ENCODE results near the gene PITPNM1.
"Not testable (repeated sequence)": the region's sequence is repeated elsewhere in the genome, so short reads cannot be mapped to it uniquely, and the experiment has no call there.

The PITPNM1 gene

DNA sequence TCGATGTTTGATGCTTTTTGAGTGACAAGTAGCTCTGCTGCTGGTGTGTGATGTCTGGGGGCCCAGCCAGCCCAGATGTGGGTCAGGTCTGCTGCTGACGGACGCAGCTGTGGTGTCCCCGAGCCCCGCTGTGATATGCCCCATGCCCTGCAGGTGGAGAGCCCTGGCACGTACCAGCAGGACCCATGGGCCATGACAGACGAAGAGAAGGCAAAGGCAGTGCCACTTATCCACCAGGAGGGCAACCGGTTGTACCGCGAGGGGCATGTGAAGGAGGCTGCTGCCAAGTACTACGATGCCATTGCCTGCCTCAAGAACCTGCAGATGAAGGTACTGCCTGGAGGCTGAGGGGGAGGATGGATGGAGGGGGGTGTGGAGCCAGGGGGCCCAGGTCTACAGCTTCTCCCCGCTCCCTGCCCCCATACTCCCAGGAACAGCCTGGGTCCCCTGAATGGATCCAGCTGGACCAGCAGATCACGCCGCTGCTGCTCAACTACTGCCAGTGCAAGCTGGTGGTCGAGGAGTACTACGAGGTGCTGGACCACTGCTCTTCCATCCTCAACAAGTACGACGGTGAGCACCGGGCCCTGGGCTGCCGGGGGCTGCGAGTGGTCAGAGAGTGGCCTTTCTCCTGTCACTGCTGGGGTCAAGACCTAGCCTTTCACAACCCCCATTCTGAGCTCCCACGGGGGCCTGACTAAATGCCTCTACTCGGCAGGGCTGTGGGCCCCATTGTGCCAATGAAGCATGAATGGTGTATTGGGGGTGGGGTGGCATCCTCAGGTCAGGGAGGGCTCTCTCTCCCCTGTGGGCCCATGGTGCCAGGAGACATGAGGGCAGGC, 15.1 kb downstream of the PITPNM1 start:
- no peak for TF ChIP-seq POLR2A (IDR thresholded peaks at IDR 0.05; ENCODE audit: extremely low read depth, insufficient read length)
- TF ChIP-seq MAX (IDR thresholded peaks at IDR 0.05; ENCODE audit: low read depth, low read length): no peak
- TF ChIP-seq MYC (IDR thresholded peaks at IDR 0.05; ENCODE audit: low read depth, low read length): no peak
- TF ChIP-seq, protein P1, sequence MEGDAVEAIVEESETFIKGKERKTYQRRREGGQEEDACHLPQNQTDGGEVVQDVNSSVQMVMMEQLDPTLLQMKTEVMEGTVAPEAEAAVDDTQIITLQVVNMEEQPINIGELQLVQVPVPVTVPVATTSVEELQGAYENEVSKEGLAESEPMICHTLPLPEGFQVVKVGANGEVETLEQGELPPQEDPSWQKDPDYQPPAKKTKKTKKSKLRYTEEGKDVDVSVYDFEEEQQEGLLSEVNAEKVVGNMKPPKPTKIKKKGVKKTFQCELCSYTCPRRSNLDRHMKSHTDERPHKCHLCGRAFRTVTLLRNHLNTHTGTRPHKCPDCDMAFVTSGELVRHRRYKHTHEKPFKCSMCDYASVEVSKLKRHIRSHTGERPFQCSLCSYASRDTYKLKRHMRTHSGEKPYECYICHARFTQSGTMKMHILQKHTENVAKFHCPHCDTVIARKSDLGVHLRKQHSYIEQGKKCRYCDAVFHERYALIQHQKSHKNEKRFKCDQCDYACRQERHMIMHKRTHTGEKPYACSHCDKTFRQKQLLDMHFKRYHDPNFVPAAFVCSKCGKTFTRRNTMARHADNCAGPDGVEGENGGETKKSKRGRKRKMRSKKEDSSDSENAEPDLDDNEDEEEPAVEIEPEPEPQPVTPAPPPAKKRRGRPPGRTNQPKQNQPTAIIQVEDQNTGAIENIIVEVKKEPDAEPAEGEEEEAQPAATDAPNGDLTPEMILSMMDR (IDR thresholded peaks at IDR 0.05; ENCODE audit: low read depth, low read length): no peak
- no peak overlapping the region for H3K4me3 ChIP-seq (ENCODE audit: low read depth, low read length)
- DNase-seq (ENCODE audit: low read depth): no peak

GRCh38 chr11:67489203-67489884, 15.8 kb downstream of the PITPNM1 start:
- TF ChIP-seq, protein P1 (IDR thresholded peaks at IDR 0.05; ENCODE audit: low read depth, low read length): no peak
- no peak for TF ChIP-seq MYC (IDR thresholded peaks at IDR 0.05; ENCODE audit: low read depth, low read length)
- TF ChIP-seq MAX (IDR thresholded peaks at IDR 0.05; ENCODE audit: low read depth, low read length): no peak
- no peak for TF ChIP-seq POLR2A (IDR thresholded peaks at IDR 0.05; ENCODE audit: extremely low read depth, insufficient read length)
- DNase-seq (ENCODE audit: low read depth): no peak
- no peak overlapping the region for H3K4me3 ChIP-seq (ENCODE audit: low read depth, low read length)

DNA sequence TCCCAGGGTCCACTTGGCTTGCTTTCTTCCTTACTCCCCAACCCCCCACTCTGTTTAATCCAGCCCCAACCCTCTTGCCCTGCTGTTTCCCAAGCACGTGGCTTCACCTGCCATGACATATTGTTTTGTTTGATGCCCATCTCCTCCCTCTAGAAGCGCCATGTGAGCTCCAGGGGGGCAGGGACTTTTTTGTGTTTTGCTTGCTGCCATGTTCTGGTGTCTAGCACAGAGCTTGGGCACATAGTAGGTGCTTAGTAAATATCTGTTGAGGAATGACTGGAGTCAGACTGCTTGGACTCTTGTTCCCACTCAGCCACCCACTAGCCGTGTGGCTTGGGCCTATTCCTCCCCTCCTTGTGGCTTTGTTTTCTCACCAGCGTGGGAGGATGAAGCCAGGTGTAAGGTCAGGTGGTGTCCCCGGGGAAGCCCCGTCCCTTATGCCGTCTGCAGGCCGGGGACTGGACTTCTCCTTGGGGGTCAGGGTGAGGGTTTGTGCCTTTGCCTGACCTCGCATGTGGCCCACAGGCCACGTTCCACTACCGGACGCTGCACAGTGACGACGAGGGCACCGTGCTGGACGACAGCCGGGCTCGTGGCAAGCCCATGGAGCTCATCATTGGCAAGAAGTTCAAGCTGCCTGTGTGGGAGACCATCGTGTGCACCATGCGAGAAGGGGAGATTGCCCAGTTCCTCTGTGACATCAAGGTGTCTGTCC, 18.5 kb downstream of the PITPNM1 start:
- no peak overlapping the region for H3K4me3 ChIP-seq (ENCODE audit: low read depth, low read length)
- no peak for DNase-seq (ENCODE audit: low read depth)
- TF ChIP-seq, protein P1 (IDR thresholded peaks at IDR 0.05; ENCODE audit: low read depth, low read length): no peak

DNA sequence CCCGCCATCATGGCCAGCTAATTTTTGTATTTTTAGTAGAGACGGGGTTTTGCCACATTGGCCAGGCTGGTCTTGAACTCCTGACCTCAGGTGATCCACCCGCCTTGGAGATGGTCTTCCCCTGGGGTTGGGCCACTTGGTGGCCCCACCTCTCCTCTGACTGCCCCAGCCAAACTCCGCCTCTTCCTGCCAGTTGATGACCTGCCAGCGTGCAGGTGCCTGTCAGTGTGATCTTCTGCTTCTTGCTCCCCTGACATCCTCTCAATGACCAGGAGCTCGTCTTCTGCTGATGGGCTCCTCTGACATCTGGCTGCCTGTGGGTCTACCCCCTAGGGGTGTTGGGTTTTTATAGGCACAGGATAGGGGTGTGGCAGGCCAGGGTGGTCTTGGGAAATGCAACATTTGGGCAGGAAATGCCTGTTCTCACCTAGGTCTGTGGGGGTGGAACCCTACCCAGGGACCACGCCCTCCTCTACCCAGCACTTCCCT, 19.2 kb downstream of the PITPNM1 start:
- DNase-seq (ENCODE audit: low read depth): peak; percentile 29
- not testable (repeated sequence) for H3K4me3 ChIP-seq (ENCODE audit: low read depth, low read length)

GRCh38 chr11:67484847-67485311, 20.3 kb downstream of the PITPNM1 start:
- DNase-seq (ENCODE audit: low read depth): peak; percentile 90
- peak; percentile 83 for TF ChIP-seq MAX (IDR thresholded peaks at IDR 0.05; ENCODE audit: low read depth, low read length)
- TF ChIP-seq, protein P1 (IDR thresholded peaks at IDR 0.05; ENCODE audit: low read depth, low read length): no peak
- TF ChIP-seq MYC (IDR thresholded peaks at IDR 0.05; ENCODE audit: low read depth, low read length): peak; percentile 68
- peak overlapping the region; percentile 88 for H3K4me3 ChIP-seq (ENCODE audit: low read depth, low read length)
